WTC11 (cell line): ENCODE results near the gene POLK. TPM values are rescaled to one million over a fixed set of nuclear protein-coding genes. Genes with fewer than 3 reads are reported as not detected.
"Not testable (repeated sequence)": the region's sequence is repeated elsewhere in the genome, so short reads cannot be mapped to it uniquely, and the experiment has no call there.

Experiments used
- ATAC-seq: fragments of 200-7000 bp; cut with Tn5 transposase; 2 replicates; pipeline ENCODE4 v1.10.0; 2021; ENCODE audit warnings: mild to moderate bottlenecking, moderate library complexity
- CTCF ChIA-PET: fragments of 300-600 bp; sonication (Branson Sonifier 250); formaldehyde crosslinking; loops from one replicate; lab custom pipeline; 2021; ENCODE audit warnings: antibody characterized with exemption; lab: Charles Lee
- POLR2A ChIA-PET: fragments of 350-600 bp; sonication (Branson Sonifier 250); formaldehyde crosslinking; loops from one replicate; lab custom pipeline; 2021; ENCODE audit warnings: antibody characterized with exemption; lab: Charles Lee
- DNase-seq: peaks from one replicate; pipeline ENCODE4 v3.0.0; 2021; ENCODE audit warnings: low spot score
- H3K27ac Mint-ChIP-seq: 2 replicates; pipeline ENCODE4 v1.8.0; 2021; ENCODE audit warnings: mixed read lengths
- H3K27me3 Mint-ChIP-seq: 2 replicates; pipeline ENCODE4 v1.8.0; 2021; ENCODE audit warnings: low read depth, mild to moderate bottlenecking, moderate library complexity, mixed read lengths
- H3K36me3 Mint-ChIP-seq: 2 replicates; pipeline ENCODE4 v1.8.0; 2021; ENCODE audit warnings: mixed read lengths
- H3K4me1 Mint-ChIP-seq: 2 replicates; pipeline ENCODE4 v1.8.0; 2022; ENCODE audit warnings: mixed read lengths
- H3K4me3 Mint-ChIP-seq: 2 replicates; pipeline ENCODE4 v1.8.0; 2021; ENCODE audit warnings: mild to moderate bottlenecking, moderate library complexity, mixed read lengths
- H3K9me3 Mint-ChIP-seq: 2 replicates; pipeline ENCODE4 v1.8.0; 2021; ENCODE audit warnings: mixed read lengths
- ATF6 ChIP-seq: sonication (generic); formaldehyde crosslinking; IDR thresholded peaks from 2 replicates; pipeline ENCODE4 v1.8.1; 2023; ENCODE audit warnings: mild to moderate bottlenecking, missing genetic modification reagents
- E2F4 ChIP-seq: sonication (generic); formaldehyde crosslinking; IDR thresholded peaks from 2 replicates; pipeline ENCODE4 v1.8.1; 2022; ENCODE audit warnings: low read depth, mild to moderate bottlenecking, moderate library complexity, missing genetic modification reagents, borderline replicate concordance
- EMX1 ChIP-seq: fragments of 250-450 bp; sonication (Bioruptor Pico); IDR thresholded peaks from 2 replicates; pipeline ENCODE4 v1.8.0; 2021; ENCODE audit warnings: mild to moderate bottlenecking
- ESRRA ChIP-seq: sonication (generic); formaldehyde crosslinking; IDR thresholded peaks from 2 replicates; pipeline ENCODE4 v1.8.1; 2022; ENCODE audit warnings: mild to moderate bottlenecking, missing genetic modification reagents, borderline replicate concordance
- FOXJ3 ChIP-seq: sonication (generic); formaldehyde crosslinking; IDR thresholded peaks from 2 replicates; pipeline ENCODE4 v1.9.0; 2021; ENCODE audit warnings: missing genetic modification reagents, mild to moderate bottlenecking, borderline replicate concordance
- GABPB1 ChIP-seq: sonication (generic); formaldehyde crosslinking; IDR thresholded peaks from 2 replicates; pipeline ENCODE4 v1.8.1; 2023; ENCODE audit warnings: mild to moderate bottlenecking, missing genetic modification reagents
- GTF2I ChIP-seq: fragments of 250-450 bp; sonication (Bioruptor Pico); conservative IDR thresholded peaks from 2 replicates; pipeline ENCODE4 v1.4.0; 2021; ENCODE audit warnings: mild to moderate bottlenecking
- IRF2 ChIP-seq: sonication (generic); formaldehyde crosslinking; IDR thresholded peaks from 2 replicates; pipeline ENCODE4 v1.8.0; 2022; ENCODE audit warnings: low read depth, missing genetic modification reagents, borderline replicate concordance
- JUN ChIP-seq: sonication (generic); formaldehyde crosslinking; IDR thresholded peaks from 2 replicates; pipeline ENCODE4 v1.8.0; 2023; ENCODE audit warnings: mild to moderate bottlenecking, missing genetic modification reagents
- MYBL2 ChIP-seq: sonication (generic); formaldehyde crosslinking; IDR thresholded peaks from 2 replicates; pipeline ENCODE4 v1.8.1; 2023; ENCODE audit warnings: mild to moderate bottlenecking, moderate library complexity, missing genetic modification reagents
- NFE2L1 ChIP-seq: sonication (generic); formaldehyde crosslinking; IDR thresholded peaks from 2 replicates; pipeline ENCODE4 v1.8.1; 2023; ENCODE audit warnings: missing genetic modification reagents
- NFYB ChIP-seq: sonication (generic); formaldehyde crosslinking; conservative IDR thresholded peaks from 2 replicates; pipeline ENCODE4 v1.8.0; 2022; ENCODE audit warnings: low read depth, missing genetic modification reagents
- NR3C1 ChIP-seq: sonication (generic); formaldehyde crosslinking; conservative IDR thresholded peaks from 2 replicates; pipeline ENCODE4 v1.8.1; 2023; ENCODE audit warnings: low read depth, mild to moderate bottlenecking, missing genetic modification reagents
- SMAD3 ChIP-seq: sonication (generic); formaldehyde crosslinking; IDR thresholded peaks from 2 replicates; pipeline ENCODE4 v1.8.0; 2022; ENCODE audit warnings: missing genetic modification reagents, mild to moderate bottlenecking, borderline replicate concordance
- TP53 ChIP-seq: sonication (generic); formaldehyde crosslinking; IDR thresholded peaks from 2 replicates; pipeline ENCODE4 v1.8.1; 2023; ENCODE audit warnings: mild to moderate bottlenecking, missing genetic modification reagents
- ZNF232 ChIP-seq: sonication (generic); formaldehyde crosslinking; IDR thresholded peaks from 2 replicates; pipeline ENCODE4 v1.8.0; 2022; ENCODE audit warnings: mild to moderate bottlenecking, missing genetic modification reagents
- ZNF512 ChIP-seq: sonication (generic); formaldehyde crosslinking; IDR thresholded peaks from 2 replicates; pipeline ENCODE4 v1.8.1; 2022; ENCODE audit warnings: missing genetic modification reagents, borderline replicate concordance
- total RNA-seq: library from RNA; stranded (reverse); gene quantifications from 3 replicates; pipeline ENCODE4 v1.2.3, GENCODE V29; 2021
- TF ChIP-seq, protein P1 (sequence below): sonication (generic); formaldehyde crosslinking; IDR thresholded peaks from 2 replicates; pipeline ENCODE4 v1.8.0; 2022; ENCODE audit warnings: mild to moderate bottlenecking, missing genetic modification reagents
- TF ChIP-seq, protein P2 (sequence below): fragments of 200-600 bp; IDR thresholded peaks from 2 replicates; pipeline ENCODE4 v1.8.0; 2022; ENCODE audit warnings: antibody characterized with exemption

Gene POLK
- total RNA-seq, 1 experiment from 2014 or later: 7.1 TPM

DNA sequence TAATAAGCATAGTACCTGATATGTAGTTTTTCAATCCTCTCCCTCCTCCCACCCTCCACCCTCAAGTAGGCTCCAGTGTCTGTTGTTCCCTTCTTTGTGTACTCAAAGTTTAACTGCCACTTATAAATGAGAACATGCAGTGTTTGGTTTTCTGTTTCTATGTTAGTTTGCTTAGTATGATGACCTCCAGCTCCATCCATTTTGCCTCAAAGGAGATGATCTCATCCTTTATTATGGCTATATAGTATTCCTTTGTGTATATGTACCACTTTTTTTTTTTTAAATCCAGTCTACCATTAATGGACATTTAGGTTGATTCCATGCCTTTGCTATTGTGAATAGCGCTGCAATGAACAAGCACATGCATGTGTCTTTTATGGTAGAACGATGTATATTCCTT lies 20.5 kb downstream of the POLK start:
- Mint-ChIP-seq H3K36me3 (peaks cover 12% of the 10 kb centered on the region), H3K4me1 (peaks cover 14% of the 10 kb centered on the region), H3K9me3 (peaks cover 41% of the 10 kb centered on the region), H3K27ac (no peak overlapping the region), H3K27me3 (no peaks in the 10 kb centered on the region), H3K4me3 (no peak overlapping the region)
- POLR2A ChIA-PET: no interaction called here
- no peak for ATAC-seq
- no peak for DNase-seq
- no peak for TF ChIP-seq NR3C1 (CRISPR knock-in tag)
- TF ChIP-seq, protein P1, sequence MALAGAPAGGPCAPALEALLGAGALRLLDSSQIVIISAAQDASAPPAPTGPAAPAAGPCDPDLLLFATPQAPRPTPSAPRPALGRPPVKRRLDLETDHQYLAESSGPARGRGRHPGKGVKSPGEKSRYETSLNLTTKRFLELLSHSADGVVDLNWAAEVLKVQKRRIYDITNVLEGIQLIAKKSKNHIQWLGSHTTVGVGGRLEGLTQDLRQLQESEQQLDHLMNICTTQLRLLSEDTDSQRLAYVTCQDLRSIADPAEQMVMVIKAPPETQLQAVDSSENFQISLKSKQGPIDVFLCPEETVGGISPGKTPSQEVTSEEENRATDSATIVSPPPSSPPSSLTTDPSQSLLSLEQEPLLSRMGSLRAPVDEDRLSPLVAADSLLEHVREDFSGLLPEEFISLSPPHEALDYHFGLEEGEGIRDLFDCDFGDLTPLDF: no peak
- no peak for TF ChIP-seq ATF6
- no peak for TF ChIP-seq NFYB
- no peak for TF ChIP-seq JUN (CRISPR knock-in tag)
- no peak for TF ChIP-seq ZNF232 (CRISPR knock-in tag)
- TF ChIP-seq IRF2 (CRISPR knock-in tag): no peak
- TF ChIP-seq NFE2L1 (CRISPR knock-in tag): no peak
- TF ChIP-seq TP53: no peak
- no peak for TF ChIP-seq GTF2I (CRISPR knock-in tag)
- TF ChIP-seq GABPB1 (CRISPR knock-in tag): no peak
- TF ChIP-seq FOXJ3 (CRISPR knock-in tag): no peak
- no peak for TF ChIP-seq ZNF512 (CRISPR knock-in tag)
- no peak for TF ChIP-seq ESRRA (CRISPR knock-in tag)
- no peak for TF ChIP-seq EMX1 (CRISPR knock-in tag)
- TF ChIP-seq E2F4: no peak
- TF ChIP-seq, all 79 proteins: peak for 0
- CTCF ChIA-PET: no interaction called here

DNA sequence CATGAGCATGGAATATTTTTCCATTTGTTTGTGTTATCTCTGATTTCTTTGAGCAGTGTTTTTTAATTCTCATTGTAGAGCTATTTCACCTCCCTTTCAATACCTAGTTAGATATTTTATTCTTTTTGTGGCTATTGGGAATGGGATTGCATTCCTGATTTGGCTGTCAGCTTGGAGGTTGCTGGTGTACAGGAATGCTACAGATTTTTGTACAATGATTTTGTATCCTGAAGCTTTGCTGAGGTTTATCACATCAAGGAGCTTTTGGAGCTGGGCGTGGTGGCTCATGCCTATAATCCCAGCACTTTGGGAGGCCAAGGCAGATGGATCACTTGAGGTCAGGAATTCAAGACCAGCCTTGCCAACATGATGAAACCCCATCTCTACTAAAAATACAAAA lies 22.0 kb downstream of the POLK start:
- ATAC-seq, POLR2A ChIA-PET: not testable (repeated sequence)
- CTCF ChIA-PET: interaction anchor here (0.7 kb wide), 1 partner anchor 50 kb away, joined by 4 read pairs; no protein-coding TSS in a partner anchor

DNA sequence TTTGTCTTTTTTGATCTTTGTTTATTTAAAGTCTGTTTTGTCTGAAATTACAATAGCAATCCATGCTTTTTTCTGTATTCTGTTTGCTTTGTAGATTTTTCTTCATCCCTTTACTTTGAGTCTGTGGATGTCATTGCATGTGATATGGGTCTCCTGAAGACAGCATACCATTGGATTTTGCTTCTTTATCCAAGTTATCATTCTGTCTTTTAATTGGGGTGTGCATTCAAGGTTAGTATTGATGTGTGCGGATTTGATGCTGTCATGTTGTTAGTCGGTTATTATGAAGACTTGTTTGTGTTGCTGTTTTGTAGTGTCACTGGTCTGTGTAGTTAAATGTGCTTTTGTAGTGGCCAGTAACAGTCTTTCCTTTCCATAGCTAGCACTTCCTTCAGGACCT lies 23.0 kb downstream of the POLK start:
- no peak overlapping the region for H3K4me3 Mint-ChIP-seq
- no peak for DNase-seq
- H3K9me3 Mint-ChIP-seq: peaks cover 41% of the 10 kb centered on the region
- TF ChIP-seq, protein P2, sequence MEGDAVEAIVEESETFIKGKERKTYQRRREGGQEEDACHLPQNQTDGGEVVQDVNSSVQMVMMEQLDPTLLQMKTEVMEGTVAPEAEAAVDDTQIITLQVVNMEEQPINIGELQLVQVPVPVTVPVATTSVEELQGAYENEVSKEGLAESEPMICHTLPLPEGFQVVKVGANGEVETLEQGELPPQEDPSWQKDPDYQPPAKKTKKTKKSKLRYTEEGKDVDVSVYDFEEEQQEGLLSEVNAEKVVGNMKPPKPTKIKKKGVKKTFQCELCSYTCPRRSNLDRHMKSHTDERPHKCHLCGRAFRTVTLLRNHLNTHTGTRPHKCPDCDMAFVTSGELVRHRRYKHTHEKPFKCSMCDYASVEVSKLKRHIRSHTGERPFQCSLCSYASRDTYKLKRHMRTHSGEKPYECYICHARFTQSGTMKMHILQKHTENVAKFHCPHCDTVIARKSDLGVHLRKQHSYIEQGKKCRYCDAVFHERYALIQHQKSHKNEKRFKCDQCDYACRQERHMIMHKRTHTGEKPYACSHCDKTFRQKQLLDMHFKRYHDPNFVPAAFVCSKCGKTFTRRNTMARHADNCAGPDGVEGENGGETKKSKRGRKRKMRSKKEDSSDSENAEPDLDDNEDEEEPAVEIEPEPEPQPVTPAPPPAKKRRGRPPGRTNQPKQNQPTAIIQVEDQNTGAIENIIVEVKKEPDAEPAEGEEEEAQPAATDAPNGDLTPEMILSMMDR: no peak
- TF ChIP-seq TP53: no peak
- TF ChIP-seq SMAD3: no peak
- no peak for TF ChIP-seq ATF6
- no peak for TF ChIP-seq MYBL2 (CRISPR knock-in tag)
- H3K36me3 Mint-ChIP-seq: peaks cover 12% of the 10 kb centered on the region
- peaks cover 13% of the 10 kb centered on the region; the same call in 1 of the 2 replicates for H3K4me1 Mint-ChIP-seq
- ATAC-seq: no peak
- ChIA-PET CTCF (no interaction called here), POLR2A (no interaction called here)
- no peak overlapping the region for H3K27ac Mint-ChIP-seq
- no peaks in the 10 kb centered on the region for H3K27me3 Mint-ChIP-seq

More for the DNA sequence above, 22.0 kb downstream of the POLK start:
- Mint-ChIP-seq H3K4me1 (peaks cover 17% of the 10 kb centered on the region), H3K9me3 (peaks cover 41% of the 10 kb centered on the region), H3K36me3 (peaks cover 12% of the 10 kb centered on the region)
- H3K4me3 Mint-ChIP-seq, DNase-seq, H3K27ac Mint-ChIP-seq, H3K27me3 Mint-ChIP-seq: not testable (repeated sequence)
